ENCODE results near the gene IL12A.

The IL12A gene

DNA sequence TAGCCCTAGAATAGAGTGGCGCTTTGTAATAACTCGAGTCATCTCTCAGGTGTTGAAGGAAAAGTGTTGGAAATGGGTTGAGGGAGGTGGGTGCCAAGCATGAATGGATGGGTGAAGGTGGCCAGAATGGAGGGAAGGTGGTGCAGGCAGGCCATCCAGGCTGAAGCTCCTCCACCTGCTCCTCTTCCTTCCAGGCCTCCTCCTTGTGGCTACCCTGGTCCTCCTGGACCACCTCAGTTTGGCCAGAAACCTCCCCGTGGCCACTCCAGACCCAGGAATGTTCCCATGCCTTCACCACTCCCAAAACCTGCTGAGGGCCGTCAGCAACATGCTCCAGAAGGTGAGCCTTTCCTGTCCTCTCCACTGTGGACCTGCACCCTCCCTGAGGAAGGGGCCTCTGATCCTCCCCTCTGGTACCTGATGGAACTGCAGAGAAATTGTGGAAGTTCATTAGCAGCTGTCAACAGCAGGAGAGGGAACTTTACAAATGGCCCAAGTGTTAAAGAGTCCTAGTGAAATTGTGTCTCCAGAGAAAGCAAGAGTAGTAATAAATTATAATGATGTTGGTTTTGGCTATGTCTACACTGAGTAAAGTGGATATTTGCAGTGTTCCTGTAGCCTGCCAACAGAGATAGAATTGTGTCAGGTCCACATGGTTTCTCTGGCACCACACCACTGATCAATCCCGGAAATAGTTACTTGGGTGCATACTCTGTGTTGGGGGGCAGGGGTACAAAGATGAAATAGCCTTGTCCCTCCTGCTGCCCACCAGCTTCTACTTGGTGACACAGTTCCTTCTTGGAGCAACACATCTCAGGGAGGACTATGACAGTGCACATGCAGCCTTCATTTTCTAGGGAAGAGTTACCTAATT is 1.6 kb downstream of the IL12A start:
- DNase-seq (ENCODE audit: low read depth): no peak

DNA sequence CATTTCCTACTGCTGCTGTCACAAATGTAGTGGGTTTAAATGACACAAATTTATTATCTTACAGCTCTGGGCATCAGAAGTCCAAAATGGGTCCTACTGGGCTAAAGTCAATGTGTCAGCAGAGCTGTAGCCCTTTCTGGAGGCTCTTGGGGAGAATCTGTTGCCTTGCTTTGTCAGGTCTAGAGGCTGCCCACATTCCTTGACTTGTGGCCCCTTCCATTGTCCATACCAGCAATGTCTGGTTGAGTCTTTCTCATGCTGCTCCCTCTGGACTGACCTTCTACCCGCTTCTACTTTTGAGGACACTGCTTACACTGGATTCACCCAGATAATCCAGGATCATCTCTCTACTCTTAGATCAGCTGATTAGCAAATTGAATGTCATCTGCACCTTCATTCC is 3.0 kb downstream of the IL12A start:
- no peak for DNase-seq (ENCODE audit: low read depth)

DNA sequence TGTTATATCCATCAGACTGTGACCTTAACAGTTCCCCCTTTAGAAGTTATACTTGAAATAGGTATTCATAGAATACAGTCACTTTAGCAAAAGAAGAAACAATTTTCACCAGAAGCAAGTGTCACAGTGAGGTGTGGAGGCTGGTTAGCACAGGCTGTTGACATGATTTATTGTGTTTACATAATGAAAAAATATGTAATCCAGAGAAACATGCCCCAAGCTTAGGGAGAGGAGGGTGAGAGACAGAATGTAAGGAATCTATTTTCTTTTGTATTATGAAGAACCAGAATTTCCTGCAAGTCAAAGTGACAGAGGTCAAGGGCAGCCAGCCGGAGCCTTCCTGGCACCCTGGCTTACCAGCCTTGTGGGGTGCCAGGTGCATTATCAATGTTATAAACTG is 4.0 kb downstream of the IL12A start:
- no peak for DNase-seq (ENCODE audit: low read depth)

DNA sequence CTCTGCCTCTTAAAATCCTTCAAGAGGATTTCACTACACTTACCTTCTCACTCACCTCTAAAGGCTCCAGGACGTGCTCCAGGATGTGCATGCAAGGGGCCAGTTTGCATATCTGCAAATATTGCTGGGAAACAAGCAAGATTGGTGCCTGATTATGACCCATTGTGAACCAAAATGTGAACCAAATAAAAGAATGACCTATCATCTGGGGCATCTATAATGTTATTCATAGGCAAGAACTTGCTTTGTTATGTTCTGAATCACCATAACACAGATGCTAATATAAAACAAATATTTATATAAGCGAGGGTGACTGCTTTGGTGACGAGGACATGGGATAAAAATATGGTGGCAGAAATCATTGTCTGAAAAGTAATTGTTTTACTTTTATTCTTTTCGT is 5.5 kb downstream of the IL12A start:
- DNase-seq (ENCODE audit: low read depth): no peak

DNA sequence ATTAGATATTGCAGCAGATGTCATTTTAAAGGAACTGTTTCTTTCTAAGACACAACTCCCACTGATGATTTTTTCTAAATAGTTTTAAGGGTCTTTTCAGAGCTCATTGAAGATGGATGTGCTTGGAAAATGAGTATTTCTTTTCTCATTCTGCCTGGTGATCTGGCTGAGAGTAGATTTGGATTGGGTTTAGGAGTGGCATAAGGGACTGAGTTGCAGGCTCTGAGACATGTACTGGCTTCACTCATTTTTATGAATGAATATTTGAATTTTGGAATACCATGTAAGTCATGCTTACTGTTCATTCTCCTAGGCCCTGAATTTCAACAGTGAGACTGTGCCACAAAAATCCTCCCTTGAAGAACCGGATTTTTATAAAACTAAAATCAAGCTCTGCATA is 6.5 kb downstream of the IL12A start:
- no peak for DNase-seq (ENCODE audit: low read depth)

DNA sequence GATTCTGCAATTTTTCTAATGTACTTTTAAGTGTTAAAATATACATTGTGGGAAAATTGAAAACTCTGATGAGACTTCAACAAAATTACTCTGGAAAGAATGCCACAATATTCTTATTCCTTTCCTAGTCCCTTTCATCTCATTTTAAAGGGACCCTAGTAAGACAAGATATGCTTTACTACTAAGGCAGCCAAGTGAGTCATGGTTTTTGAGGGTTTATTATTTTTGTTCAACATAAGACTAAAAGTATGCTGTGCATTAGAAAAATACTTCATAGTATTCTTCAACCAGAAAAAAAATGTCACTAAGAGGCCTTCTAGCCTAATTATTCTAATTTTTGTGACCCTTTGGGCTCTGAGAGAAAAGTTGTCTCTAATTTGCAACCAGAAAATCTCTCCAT is 7.4 kb downstream of the IL12A start:
- no peak for DNase-seq (ENCODE audit: low read depth)

DNA sequence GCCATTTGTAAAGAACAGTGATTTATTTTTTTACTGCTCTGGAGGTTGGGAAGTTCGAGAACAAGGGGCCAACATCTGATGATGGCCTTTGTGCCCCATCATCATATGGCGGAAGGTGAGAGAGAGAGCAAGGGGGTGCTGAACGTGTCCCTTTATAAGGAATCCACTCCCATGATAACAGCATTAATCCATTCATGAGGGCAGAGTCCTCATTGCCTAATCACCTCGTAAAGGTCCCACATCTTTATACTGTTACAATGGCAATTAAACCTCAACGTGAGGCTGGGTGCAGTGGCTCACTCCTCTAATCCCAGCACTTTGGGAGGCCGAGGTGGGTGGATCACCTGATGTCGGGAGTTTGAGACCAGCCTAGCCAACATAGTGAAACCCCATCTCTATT is 8.3 kb downstream of the IL12A start:
- no peak for DNase-seq (ENCODE audit: low read depth)

DNA sequence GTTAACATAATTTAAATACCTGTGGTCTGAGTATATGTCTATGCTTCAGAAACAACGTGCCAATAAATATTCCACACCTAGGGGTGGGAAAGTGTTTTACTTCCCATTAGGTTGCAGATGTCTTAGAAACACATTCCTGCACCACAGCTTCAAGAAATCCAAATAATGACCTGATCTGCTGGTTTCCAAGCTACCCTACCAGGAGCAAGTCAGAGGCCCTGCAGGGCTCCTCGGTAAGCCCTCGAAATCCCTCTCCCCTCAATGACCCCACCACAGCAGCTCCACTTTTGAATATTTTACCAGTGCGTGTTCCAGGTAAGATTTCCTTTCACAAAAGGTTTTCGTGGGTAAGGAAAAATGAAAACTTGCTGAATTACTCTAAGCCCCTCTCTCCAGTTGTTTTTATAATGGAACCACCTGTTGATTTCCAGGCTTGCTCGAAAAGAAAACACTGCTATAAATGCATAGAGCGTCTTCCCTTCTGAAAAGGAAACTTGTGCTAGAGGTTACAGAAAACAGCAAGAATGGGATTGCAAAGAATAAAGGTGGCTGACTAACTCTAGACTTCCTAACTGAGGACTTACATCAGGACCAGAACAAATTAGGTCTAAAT is 12.6 kb downstream of the IL12A start:
- DNase-seq (ENCODE audit: low read depth): no peak

DNA sequence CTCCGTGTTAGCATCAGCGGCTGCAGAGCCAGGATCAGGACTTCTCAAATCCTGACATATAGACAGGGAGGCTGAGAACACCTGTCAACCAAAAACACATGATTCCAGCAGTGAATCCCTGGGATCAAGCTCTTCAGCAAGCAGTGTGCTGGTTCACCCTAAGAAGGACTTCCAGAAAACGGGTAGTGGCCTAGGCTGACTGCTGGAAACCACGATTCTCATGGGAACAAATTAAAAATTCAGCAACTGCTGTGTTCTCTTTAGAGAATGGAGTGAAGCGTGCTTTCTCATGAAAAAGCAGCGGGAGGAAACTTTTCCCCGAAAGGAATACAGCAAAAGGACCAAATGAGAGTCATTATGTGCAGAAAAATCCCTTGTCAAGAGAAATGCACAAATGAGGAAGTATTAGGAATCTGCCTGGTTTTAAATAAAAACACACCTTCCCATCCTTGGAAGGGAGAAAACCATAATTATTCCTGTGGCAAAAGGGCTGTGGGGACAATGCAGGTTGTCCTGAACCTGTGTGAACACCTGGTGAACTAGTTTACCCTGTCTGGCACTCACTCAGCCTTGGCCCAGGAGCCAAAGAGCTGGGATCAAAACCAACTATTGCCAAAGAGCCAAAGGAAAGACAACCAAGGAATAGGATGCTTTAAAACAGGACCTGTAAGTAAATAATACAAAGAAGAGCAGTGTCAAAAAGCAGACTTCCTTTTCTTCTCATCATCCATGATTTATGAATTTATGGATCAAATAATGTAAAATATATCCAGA is 13.4 kb downstream of the IL12A start:
- DNase-seq (ENCODE audit: low read depth): no peak

DNA sequence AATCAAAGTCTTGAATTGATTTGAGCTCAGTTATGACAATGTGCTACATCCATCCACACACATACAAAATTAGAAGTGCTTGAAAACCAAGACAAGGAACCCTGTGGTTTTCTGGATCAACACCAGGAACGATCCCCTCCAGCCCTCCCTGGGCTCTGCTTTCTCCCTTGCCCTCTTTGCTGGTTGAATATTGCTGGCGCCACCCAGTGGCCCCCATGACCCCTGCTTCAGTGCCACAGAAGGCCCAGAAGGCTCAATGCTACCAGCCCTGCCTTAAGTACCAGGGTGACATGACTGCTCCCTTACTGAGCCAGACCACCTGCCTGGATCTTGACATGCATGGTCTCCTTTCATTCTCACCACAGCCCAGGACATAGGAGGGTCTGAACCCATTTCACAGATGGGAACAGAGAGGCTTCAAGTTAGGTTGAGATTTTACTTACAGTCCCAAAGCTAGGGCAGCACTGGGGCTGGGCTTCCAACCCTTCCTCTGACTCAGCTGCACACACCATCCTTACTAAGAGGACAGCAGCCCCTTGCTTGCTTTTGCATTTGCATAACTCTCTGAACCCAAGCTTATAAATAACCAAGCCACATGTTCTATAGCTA is 15.0 kb downstream of the IL12A start:
- no peak for DNase-seq (ENCODE audit: low read depth)

DNA sequence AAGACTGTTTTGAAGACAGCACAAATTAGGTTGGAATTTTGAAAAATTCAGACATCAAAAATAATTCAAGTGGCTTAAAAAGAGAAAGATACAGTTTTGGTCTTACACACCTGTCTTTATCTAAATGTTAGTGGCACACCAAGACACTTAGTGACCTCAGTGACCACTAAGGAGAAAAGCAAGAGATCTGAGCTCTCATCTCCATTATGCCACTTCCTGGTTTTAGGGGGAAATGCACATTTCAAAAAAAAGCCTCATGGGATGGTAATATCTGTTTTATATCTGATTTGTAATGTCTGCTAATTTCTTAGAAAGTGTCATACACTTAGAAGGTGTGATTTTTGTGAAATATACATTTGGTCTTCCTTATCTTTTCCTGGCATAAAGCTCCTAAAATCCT is 16.4 kb downstream of the IL12A start:
- no peak for DNase-seq (ENCODE audit: low read depth)

DNA sequence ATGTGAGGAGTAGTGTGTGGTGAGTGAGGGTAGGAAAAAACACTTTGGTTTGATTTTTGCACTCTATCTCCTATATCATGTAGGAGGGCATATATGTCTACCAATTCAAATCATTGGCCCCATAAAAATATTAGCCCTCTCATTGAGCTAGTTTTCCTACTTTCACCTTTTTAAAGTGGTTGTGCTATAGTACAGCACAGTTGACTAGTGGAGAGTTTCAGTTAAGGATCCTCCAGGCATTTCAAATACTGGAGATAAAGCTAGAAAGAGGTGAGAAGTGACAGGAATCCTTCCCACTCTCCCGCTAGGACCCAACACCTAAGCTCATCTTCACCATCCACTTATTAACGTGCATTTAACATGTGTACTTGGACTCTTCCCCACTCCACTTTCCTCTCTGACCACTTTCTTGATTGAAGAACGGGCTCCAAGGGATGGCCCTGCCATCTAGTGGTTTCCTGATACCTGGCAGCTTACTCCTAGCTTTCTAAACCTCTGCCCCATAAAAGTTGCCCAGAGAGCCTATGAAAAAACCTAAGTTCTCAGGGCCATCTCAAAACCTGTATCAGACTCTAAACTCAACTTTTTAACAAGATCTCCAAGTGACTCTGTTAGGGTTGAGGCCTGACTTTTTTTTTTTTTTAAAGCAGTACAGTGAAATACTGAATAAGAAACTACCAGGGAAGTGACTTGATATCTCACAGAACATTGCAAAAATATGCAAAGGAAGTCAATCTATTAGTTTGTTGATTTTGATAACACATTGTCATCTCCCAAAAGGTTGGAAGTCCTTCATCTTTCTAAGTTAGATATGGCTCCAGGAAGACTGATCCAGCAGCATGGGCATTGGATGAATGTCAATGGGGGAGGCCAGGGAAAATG is 17.9 kb downstream of the IL12A start:
- no peak for DNase-seq (ENCODE audit: low read depth)

DNA sequence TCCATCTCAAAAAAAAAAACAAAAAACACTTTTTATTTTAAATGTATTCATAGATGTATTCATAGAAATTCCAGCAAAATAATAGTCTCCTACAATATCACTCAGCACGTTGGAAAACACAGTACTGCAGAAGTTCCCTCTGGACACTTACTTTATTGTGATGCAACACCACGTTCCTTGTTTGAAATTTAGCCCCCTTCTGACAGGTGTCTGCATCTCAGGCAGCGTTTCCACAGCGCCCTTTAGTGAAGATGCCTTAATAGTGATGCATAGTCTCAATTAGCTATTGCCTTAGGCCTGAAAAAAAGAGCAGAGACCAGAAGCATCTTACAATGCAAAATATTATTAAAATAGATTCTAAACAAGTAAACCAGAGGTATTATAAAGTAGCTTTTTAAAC is 20.3 kb downstream of the IL12A start:
- no peak for DNase-seq (ENCODE audit: low read depth)

DNA sequence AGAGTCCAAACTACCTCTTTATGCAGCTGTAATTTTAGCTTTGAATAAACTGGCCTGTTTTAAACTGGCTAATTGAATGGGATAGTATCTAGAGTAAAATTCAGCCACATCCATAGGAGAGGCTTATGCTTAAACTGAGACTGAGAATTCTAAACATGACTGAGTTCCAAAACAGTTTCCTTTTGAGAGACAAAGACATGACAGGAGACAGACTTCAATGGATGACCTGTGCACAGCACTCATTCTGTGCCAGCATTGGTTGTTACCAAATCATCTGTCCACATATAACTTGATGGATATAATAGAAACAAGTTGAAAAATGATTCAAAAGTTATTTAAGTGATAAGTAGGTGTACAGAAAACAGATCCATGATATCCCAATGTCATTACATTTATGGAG is 20.9 kb downstream of the IL12A start:
- DNase-seq (ENCODE audit: low read depth): no peak

DNA sequence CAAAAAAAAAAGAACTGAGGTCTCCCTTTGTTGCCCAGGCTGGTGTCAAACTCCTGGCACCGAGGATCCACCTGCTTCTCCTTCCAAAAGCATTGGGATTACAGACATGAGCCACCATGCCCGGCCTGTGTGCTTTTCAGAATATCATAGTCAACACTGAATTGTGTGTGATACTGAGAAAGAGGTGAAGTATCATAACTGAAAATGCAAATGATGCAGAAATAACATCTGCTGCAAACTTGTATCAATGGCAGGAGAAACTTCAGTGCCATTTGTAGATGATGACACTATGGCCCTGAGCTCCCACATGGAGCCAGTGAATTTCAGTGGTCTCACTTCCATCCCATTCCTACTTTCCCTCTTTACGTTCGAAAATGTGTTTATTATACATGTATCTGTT is 21.9 kb downstream of the IL12A start:
- DNase-seq (ENCODE audit: low read depth): no peak

DNA sequence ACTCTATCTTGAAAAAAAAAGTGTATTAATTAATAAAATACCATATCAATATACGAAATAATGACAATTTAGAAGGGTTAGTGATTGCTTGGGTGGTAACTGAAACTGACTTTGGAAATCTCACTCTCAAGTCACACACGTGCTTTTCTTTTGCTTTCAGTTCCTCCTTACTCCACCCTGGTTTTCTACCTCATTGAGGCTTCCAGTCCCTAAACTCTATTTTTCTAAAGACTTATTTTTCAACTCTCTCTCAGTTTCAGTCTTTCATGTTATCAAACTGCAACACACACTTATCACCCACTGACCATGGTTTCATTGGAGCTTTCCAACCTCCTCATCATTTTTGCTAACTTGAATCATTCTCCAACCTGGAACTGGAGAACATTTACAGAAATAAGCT is 23.5 kb downstream of the IL12A start:
- DNase-seq (ENCODE audit: low read depth): no peak

DNA sequence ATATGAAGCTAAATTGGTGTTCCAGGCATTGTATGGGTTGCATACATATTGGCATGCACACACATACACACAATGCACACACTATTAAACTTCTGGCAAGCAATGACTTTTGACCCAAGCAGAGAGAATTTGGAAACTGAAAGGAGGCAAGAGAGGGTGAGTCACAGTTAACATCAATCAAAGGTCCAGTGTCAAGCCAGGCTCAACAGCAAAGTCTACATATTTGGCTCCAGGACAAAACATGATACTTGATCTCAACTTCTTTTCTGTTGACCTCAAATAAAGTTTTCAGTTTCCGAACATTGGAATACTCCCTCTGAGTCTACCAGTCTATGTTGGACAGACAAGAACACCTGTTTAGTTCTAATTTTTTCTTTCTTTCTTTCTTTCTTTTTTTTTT is 28.3 kb downstream of the IL12A start:
- DNase-seq (ENCODE audit: low read depth): no peak

DNA sequence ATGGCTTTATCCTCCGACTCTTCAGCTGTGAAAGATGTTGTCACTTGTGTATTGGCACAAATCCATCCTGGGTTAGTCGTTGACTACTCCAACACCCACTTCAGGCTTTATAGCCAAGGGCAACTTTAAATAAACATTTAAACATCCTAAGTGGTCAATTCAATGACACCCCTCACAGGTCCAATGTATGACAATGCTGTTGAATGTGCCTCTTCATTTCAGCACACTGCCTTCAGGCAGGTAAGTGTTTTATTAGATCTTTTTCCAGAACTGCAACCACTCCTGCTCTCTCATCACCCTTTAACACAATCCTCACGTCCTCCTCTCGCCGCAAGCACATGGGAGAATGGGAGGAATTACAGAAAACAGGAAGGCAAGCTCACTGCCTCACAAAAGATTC is 30.3 kb downstream of the IL12A start:
- DNase-seq (ENCODE audit: low read depth): no peak

DNA sequence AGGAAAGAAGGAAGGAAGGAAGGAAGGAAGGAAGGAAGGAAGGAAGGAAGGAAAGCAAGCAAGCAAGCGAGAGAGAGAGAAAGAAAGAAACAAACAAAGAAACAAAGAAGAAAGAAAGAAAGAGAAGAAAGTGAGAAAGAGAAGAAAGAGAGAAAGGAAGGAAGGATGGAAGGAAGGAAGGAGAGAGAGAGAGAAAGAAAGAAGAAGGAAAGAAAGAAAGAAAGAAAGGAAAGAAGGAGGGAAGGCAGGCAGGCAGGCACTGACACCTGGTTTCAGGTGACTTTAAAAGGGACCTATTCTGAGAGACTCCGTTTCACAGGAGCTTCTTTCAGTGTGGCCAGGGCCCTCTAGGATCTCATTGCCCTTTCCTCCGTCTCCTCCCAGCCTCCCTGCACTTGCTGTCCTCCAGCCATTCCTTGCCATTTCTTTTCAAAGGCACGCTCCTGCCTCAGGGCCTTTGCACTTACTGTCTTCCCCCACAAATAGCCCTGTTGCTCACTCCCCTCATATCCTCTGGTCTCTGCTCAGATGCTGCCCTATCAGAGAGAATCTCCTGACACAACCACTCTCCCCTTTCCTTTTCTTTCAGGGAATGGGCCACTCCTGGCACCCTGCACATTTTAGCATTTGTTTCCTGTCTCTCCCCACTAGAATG is 31.5 kb downstream of the IL12A start:
- no peak for DNase-seq (ENCODE audit: low read depth)

DNA sequence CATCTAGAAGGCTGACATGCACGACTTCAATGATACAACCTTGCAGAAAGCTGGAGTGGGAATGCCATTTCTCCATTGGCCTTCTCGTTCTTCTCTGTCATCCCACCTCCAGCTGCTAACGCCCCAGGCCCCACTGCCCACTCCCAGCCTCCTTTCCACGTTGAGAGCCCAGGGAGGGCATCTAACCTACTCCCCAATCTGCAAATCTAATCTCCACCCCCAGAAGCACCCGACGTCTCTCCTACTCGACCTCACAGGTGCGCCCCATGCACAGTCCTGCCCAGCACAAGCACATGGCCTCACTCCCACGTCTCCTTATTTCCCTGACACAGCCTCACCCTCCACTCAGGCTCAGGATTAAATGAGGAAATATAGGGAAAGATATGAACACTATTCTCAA is 33.4 kb downstream of the IL12A start:
- DNase-seq (ENCODE audit: low read depth): no peak

DNA sequence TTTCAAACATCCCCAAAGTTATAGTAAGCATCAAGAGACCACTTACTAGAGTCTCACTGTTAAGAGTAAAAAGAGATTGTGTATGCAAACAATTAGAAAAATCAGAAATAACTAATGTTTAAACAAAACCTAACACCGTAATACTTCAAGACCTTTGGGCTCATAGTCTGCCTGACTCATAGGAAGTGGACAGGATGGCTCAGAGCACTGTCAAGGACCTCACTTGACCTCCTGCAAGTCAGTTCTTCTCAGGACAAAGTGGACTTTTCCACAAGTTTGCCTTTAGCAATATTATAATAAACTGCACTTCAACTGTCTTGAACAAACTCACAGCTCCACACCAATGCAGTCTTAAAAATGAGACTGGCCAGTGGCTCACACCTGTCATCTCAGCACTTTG is 34.8 kb downstream of the IL12A start:
- DNase-seq (ENCODE audit: low read depth): no peak

All from stimulated activated CD4-positive, alpha-beta T cell treated with anti-CD3 and anti-CD28 coated beads, Interleukin-2, amount 100 ng/mL, for 4 hours (primary cell).